Endodermal cell (in vitro differentiated cells): ENCODE results near the gene PXMP4. TPM values are rescaled to one million over a fixed set of nuclear protein-coding genes. Genes with fewer than 3 reads are reported as not detected.

Experiments used
- DNase-seq: peaks from one replicate; pipeline ENCODE4 v3.0.0-alpha.2; 2017
- H3K27ac ChIP-seq: 2 replicates; pipeline ENCODE4 v1.5.1; 2013; ENCODE audit warnings: mild to moderate bottlenecking, low read depth, low read length, moderate library complexity
- H3K27me3 ChIP-seq: 2 replicates; pipeline ENCODE4 v1.6.1; 2013; ENCODE audit warnings: mild to moderate bottlenecking, low read length, moderate library complexity; ENCODE audit not compliant: insufficient read depth, control insufficient read depth, poor library complexity, severe bottlenecking
- H3K36me3 ChIP-seq: 2 replicates; pipeline ENCODE4 v1.7.0; 2013; ENCODE audit warnings: mild to moderate bottlenecking, low read length, moderate library complexity; ENCODE audit not compliant: control insufficient read depth, insufficient read depth
- H3K4me1 ChIP-seq: one replicate; pipeline ENCODE4 v1.7.0; 2013; ENCODE audit warnings: low read length; ENCODE audit not compliant: control insufficient read depth, insufficient read depth
- H3K4me3 ChIP-seq: 2 replicates; pipeline ENCODE4 v1.5.1; 2013; ENCODE audit warnings: mild to moderate bottlenecking, low read length, moderate library complexity
- H3K9ac ChIP-seq: 2 replicates; pipeline ENCODE4 v1.6.1; 2013; ENCODE audit warnings: mild to moderate bottlenecking, low read length, moderate library complexity; ENCODE audit not compliant: poor library complexity, severe bottlenecking; ENCODE audit errors: extremely low read depth
- H3K9me3 ChIP-seq: 2 replicates; pipeline ENCODE4 v1.6.1; 2013; ENCODE audit warnings: mild to moderate bottlenecking, low read length, moderate library complexity; ENCODE audit not compliant: control insufficient read depth
- H3K27ac Mint-ChIP-seq: 2 replicates; pipeline ENCODE4 v1.8.0; 2020; ENCODE audit warnings: mixed read lengths
- H3K27me3 Mint-ChIP-seq: 2 replicates; pipeline ENCODE4 v1.8.0; 2021; ENCODE audit warnings: mild to moderate bottlenecking, mixed read lengths; ENCODE audit not compliant: insufficient read depth
- H3K36me3 Mint-ChIP-seq: 2 replicates; pipeline ENCODE4 v1.8.0; 2020; ENCODE audit warnings: low read depth, mixed read lengths
- H3K4me1 Mint-ChIP-seq: 2 replicates; pipeline ENCODE4 v1.8.0; 2020; ENCODE audit warnings: mixed read lengths
- H3K4me3 Mint-ChIP-seq: 2 replicates; pipeline ENCODE4 v1.8.0; 2020; ENCODE audit warnings: mild to moderate bottlenecking, moderate library complexity, mixed read lengths
- H3K9me3 Mint-ChIP-seq: 2 replicates; pipeline ENCODE4 v1.8.0; 2020; ENCODE audit warnings: mild to moderate bottlenecking, mixed read lengths
- WGBS, 2 experiments: methylation state at CpG; one replicate each; pipeline versions ENCODE4 v1.1.5 to v1.1.7; 2013; ENCODE audit warnings: missing lambda C conversion rate in 2 of 2, mixed read lengths in 1 of 2; ENCODE audit not compliant: insufficient coverage in 1 of 2, insufficient read length in 1 of 2; 5-methylcytosine and 5-hydroxymethylcytosine counted together
- total RNA-seq, 2 donors: library from RNA; stranded (reverse); fragmentation: NEBNext Ultra II Directional in 1 of 2; extraction: Animal tissue kit (Norgen Biotek cat#: 25700) in 1 of 2; gene quantifications; 2 replicates in 1 of 2; 3 replicates in 1 of 2; pipeline ENCODE4 v1.2.1, GENCODE V29; 2021
- TF ChIP-seq, protein P1 (sequence below): fragments of 200-600 bp; sonication (generic); conservative IDR thresholded peaks from 2 replicates; pipeline ENCODE4 v1.5.0; 2021; ENCODE audit warnings: antibody characterized with exemption, mild to moderate bottlenecking

Gene PXMP4
- total RNA-seq, 2 donors from 2014 or later = 1.5 to 3.8 TPM

DNA sequence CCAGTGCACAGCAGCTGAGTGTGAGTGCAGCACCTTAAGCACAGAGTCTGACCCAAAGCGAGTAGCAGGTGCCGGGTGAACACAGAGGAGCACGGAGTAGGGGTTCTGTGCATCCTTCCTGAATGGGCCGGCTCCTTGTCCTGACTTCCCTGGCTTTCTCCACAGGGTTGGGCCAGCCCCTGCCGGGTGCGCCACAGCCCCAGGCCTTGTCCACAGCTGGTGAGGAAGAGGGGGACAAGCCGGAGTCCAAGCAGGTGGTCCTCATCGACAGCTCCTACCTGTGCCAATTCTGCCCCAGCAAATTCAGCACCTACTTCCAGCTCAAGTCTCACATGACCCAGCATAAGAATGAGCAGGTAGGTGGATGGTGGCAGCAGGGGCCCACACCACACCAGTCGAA is 46.6 kb upstream of the PXMP4 start:
- Histone ChIP-seq H3K9ac (no peak overlapping the region), H3K4me3 (no peak overlapping the region), H3K27ac (no peak overlapping the region), H3K4me1 (no peaks in the 10 kb centered on the region), H3K36me3 (peaks cover 21% of the 10 kb centered on the region), H3K9me3 (no peaks in the 10 kb centered on the region), H3K27me3 (no peaks in the 10 kb centered on the region)
- WGBS, 2 experiments = 88% methylated on average over 9 of the region's 9 CpGs; no CpG with 5 or more reads in 1 of the 2 experiments
- H3K4me3 Mint-ChIP-seq = no peak overlapping the region
- DNase-seq = no peak
- H3K4me1 Mint-ChIP-seq = no peaks in the 10 kb centered on the region
- no peaks in the 10 kb centered on the region for H3K27me3 Mint-ChIP-seq
- TF ChIP-seq, protein P1, sequence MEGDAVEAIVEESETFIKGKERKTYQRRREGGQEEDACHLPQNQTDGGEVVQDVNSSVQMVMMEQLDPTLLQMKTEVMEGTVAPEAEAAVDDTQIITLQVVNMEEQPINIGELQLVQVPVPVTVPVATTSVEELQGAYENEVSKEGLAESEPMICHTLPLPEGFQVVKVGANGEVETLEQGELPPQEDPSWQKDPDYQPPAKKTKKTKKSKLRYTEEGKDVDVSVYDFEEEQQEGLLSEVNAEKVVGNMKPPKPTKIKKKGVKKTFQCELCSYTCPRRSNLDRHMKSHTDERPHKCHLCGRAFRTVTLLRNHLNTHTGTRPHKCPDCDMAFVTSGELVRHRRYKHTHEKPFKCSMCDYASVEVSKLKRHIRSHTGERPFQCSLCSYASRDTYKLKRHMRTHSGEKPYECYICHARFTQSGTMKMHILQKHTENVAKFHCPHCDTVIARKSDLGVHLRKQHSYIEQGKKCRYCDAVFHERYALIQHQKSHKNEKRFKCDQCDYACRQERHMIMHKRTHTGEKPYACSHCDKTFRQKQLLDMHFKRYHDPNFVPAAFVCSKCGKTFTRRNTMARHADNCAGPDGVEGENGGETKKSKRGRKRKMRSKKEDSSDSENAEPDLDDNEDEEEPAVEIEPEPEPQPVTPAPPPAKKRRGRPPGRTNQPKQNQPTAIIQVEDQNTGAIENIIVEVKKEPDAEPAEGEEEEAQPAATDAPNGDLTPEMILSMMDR = no peak
- no peaks in the 10 kb centered on the region for H3K9me3 Mint-ChIP-seq
- H3K27ac Mint-ChIP-seq = no peak overlapping the region
- H3K36me3 Mint-ChIP-seq = peaks cover 50% of the 10 kb centered on the region

DNA sequence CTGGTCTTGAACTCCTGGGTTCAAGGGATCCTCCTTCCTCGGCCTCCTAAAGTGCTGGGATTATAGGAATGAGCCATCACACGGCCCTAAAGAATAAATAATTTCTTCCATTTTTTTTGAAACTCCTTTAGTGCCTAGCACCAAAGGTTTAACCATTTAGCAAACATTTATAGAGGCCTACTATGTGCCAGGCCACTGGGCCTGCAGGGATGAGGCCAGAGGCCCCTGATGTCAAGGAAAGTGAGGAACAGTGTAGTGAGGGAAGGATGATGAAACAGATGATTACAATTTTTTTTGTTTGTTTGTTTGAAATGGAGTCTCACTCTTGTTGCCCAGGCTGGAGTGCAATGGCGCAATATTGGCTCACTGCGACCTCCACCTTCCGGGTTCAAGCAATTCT is 45.5 kb upstream of the PXMP4 start:
- Histone ChIP-seq H3K36me3 (peaks cover 21% of the 10 kb centered on the region), H3K9me3 (no peaks in the 10 kb centered on the region), H3K27me3 (no peaks in the 10 kb centered on the region), H3K27ac (no peak overlapping the region), H3K9ac (no peak overlapping the region), H3K4me1 (no peaks in the 10 kb centered on the region), H3K4me3 (no peak overlapping the region)
- no peaks in the 10 kb centered on the region for H3K27me3 Mint-ChIP-seq
- no peaks in the 10 kb centered on the region for H3K9me3 Mint-ChIP-seq
- H3K36me3 Mint-ChIP-seq = peaks cover 58% of the 10 kb centered on the region
- no peaks in the 10 kb centered on the region for H3K4me1 Mint-ChIP-seq
- no peak overlapping the region for H3K4me3 Mint-ChIP-seq
- 92 to 96% methylated on average over 5 of the region's 5 CpGs for WGBS, 2 experiments
- no peak for DNase-seq
- TF ChIP-seq, protein P1 = no peak
- no peak overlapping the region for H3K27ac Mint-ChIP-seq

DNA sequence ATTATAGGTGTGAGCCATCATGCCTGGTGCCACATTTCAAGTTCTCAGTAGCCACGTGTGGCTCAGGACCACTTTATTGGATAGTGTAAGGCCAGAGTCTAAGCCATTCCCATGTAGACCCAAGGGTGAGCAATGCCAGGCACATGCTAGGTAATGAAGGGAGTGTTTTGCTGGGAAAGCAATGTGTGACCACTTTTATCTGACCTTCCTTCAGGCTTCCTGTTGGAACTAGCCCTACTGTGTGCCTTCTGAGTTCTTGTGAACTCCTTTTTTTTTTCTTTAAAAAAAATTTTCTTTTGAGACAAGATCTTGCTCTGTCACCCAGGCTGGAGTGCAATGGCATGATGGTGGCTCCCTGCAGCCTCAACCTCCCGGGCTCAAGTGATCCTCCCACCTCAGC is 45.0 kb upstream of the PXMP4 start:
- WGBS, 2 experiments = 83 to 95% methylated on average over 2 of the region's 2 CpGs
- no peaks in the 10 kb centered on the region for H3K4me1 ChIP-seq

More for the DNA sequence above, 45.0 kb upstream of the PXMP4 start:
- Histone ChIP-seq H3K9ac (no peak overlapping the region), H3K27ac (no peak overlapping the region), H3K4me3 (no peak overlapping the region), H3K9me3 (no peaks in the 10 kb centered on the region), H3K27me3 (no peaks in the 10 kb centered on the region), H3K36me3 (peaks cover 21% of the 10 kb centered on the region)
- no peaks in the 10 kb centered on the region for H3K4me1 Mint-ChIP-seq
- H3K4me3 Mint-ChIP-seq = no peak overlapping the region
- TF ChIP-seq, protein P1 = no peak
- H3K36me3 Mint-ChIP-seq = peaks cover 55% of the 10 kb centered on the region
- no peaks in the 10 kb centered on the region for H3K9me3 Mint-ChIP-seq
- DNase-seq = no peak
- H3K27ac Mint-ChIP-seq = no peak overlapping the region
- no peaks in the 10 kb centered on the region for H3K27me3 Mint-ChIP-seq
